Keratinocyte (primary cell): ENCODE results near the gene ANKS1A.

Experiments
- CTCF ChIP-seq, 3 experiments: IDR thresholded peaks in 1 of 3; conservative IDR thresholded peaks in 1 of 3; optimal IDR thresholded peaks in 1 of 3; 2 replicates in 2 of 3; 3 replicates in 1 of 3; pipeline versions ENCODE3 to v1.5.1; 2011; ENCODE audit warnings: low read length in 3 of 3, mild to moderate bottlenecking in 3 of 3, moderate library complexity in 2 of 3, control low read depth in 1 of 3, inconsistent platforms in 1 of 3; ENCODE audit not compliant: insufficient read depth in 2 of 3; ENCODE audit errors: extremely low read depth in 1 of 3
- EZH2 ChIP-seq: IDR thresholded peaks from one replicate; pipeline ENCODE4 v1.6.1; 2012; ENCODE audit warnings: inconsistent platforms, mild to moderate bottlenecking, low read length, moderate library complexity

DNA sequence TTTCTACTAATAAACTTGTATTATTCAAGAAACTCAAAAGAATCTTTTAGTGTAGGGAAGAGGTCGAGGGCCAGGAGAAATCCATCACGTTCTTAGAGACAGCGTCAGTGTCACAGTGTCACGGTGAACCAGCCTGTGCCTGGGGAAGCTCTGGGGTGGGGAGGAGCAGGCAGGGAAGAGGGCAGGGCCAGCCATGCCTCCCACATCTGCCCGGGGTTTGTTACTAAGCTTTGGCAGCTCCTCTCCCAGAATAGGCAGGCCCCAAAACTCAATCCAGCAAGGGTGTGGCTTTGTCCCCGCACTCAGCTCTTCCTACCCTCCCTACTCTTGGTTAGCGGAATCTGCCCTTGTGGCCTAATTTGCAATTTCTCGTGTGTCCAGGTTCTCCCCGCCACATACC lies 179.2 kb downstream of the ANKS1A start:
- TF ChIP-seq CTCF (optimal IDR thresholded peaks at IDR 0.05 in 1 of 3, IDR thresholded peaks at IDR 0.05 in 1 of 3, conservative IDR thresholded peaks at IDR 0.05 in 1 of 3; ENCODE audit: extremely low read depth in 1 of 3, insufficient read depth in 2 of 3, low read length in 3 of 3) (no peak), EZH2 (no peak)
